HL-60 (cell line): ENCODE measurements around the gene ADAT3.

Source experiments
- POLR2AphosphoS5 ChIP-seq: IDR thresholded peaks from 2 replicates; pipeline ENCODE4 v1.6.1; 2012; ENCODE audit warnings: low read depth
- TF ChIP-seq, protein P1 (sequence below): IDR thresholded peaks from one replicate; pipeline ENCODE4 v1.5.1; 2011; ENCODE audit warnings: low read length, control low read depth, inconsistent platforms; ENCODE audit not compliant: insufficient read depth

DNA sequence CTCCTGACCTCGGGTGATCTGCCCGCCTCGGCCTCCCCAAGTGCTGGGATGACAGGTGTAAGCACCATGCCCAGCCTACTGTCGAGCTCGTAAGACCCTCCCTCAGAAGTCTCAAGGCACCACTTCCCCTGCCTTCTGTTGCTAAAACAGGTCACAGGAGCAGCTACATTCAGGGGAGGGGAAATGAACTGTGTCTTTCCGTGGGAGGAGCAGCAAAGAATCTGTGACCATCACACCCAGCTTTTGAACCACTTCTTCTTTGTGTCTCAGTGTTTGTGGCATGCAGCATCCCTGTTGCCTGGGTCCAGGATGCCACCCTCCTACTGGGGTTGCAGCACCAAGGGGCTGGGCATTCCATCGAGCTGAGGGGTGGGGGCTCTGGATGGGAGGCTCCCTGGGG is 28.0 kb downstream of the ADAT3 start:
- TF ChIP-seq, protein P1, sequence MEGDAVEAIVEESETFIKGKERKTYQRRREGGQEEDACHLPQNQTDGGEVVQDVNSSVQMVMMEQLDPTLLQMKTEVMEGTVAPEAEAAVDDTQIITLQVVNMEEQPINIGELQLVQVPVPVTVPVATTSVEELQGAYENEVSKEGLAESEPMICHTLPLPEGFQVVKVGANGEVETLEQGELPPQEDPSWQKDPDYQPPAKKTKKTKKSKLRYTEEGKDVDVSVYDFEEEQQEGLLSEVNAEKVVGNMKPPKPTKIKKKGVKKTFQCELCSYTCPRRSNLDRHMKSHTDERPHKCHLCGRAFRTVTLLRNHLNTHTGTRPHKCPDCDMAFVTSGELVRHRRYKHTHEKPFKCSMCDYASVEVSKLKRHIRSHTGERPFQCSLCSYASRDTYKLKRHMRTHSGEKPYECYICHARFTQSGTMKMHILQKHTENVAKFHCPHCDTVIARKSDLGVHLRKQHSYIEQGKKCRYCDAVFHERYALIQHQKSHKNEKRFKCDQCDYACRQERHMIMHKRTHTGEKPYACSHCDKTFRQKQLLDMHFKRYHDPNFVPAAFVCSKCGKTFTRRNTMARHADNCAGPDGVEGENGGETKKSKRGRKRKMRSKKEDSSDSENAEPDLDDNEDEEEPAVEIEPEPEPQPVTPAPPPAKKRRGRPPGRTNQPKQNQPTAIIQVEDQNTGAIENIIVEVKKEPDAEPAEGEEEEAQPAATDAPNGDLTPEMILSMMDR = no peak
- no peak for TF ChIP-seq POLR2AphosphoS5
